ENCODE results near the gene SASH1. TPM values are rescaled to one million over a fixed set of nuclear protein-coding genes. Genes with fewer than 3 reads are reported as not detected.

The SASH1 gene
- total and polyA plus RNA-seq, 9 of the 15 experiments (the other 6 are each of a cell fraction or from before 2014, with no cell fraction given) = 0.35 to 3.5 (median 1.6) TPM

- no peak for FAIRE-seq
- Histone ChIP-seq H3K4me1 (replicated peaks in 1 of 2; ENCODE audit: control insufficient read depth in 2 of 2, insufficient read depth in 2 of 2, low read length in 2 of 2) (no peaks in the 10 kb centered on the region), H3K27me3 (ENCODE audit: control insufficient read depth in 2 of 2, insufficient read depth in 2 of 2, low read length in 2 of 2) (peaks cover 7 to 12% of the 10 kb centered on the region in 2 experiments), H3K9ac (ENCODE audit: insufficient read depth in 1 of 2, low read depth in 2 of 2, low read length in 2 of 2) (no peak overlapping the region), H3K9me1 (ENCODE audit: control insufficient read depth, insufficient read depth, low read length) (no peaks in the 10 kb centered on the region), H3K79me2 (ENCODE audit: control insufficient read depth, insufficient read depth, low read length) (no peaks in the 10 kb centered on the region), H3K36me3 (ENCODE audit: control insufficient read depth, insufficient read depth, low read length) (no peaks in the 10 kb centered on the region), H3K4me2 (ENCODE audit: insufficient read depth, low read length) (no peak overlapping the region), H4K20me1 (replicated peaks; ENCODE audit: control insufficient read depth, insufficient read depth, low read length) (no peaks in the 10 kb centered on the region), H3K27ac (ENCODE audit: extremely low read depth, low read depth, low read length) (no peak overlapping the region), H2AFZ (ENCODE audit: low read depth, low read length) (no peak overlapping the region), H3K9me3 (replicated peaks; ENCODE audit: control insufficient read depth, insufficient read depth, low read depth, low read length) (no peaks in the 10 kb centered on the region), H3K4me3 (no peak overlapping the region)
- no peak for ATAC-seq
- intact Hi-C loops (cut with micrococcal nuclease) = no loop called here
- 0% methylated on average over 1 of the region's 1 CpG for WGBS (ENCODE audit: insufficient coverage, low coverage, missing lambda C conversion rate)
- no peak for DNase-seq (ENCODE audit: extremely low read depth in 1 of 4, low spot score in 3 of 4)
- in situ Hi-C loops (cut with MboI) = loop anchor here (25.0 kb wide), 1 partner anchor 886 kb away; no protein-coding TSS in a partner anchor
- ChIA-PET CTCF (ENCODE audit: low intra/inter-chr PET ratio) (no interaction called here), POLR2A (interaction anchor here (0.7 kb wide), 1 partner anchor 85 kb away, joined by 3 read pairs; no protein-coding TSS in a partner anchor)
- BruUV-seq (replicated peaks) = no TSS peak
- TF ChIP-seq ZNF408 (CRISPR knock-in tag; IDR thresholded peaks at IDR 0.05; ENCODE audit: low read depth) (no peak), HNRNPH1 (optimal IDR thresholded peaks at IDR 0.05; ENCODE audit: low read depth, low read length) (no peak), POLR2H (tag; IDR thresholded peaks at IDR 0.05; ENCODE audit: low read depth) (no peak), MXI1 (IDR thresholded peaks at IDR 0.05; ENCODE audit: low read depth, low read length) (no peak), FOXP1 (CRISPR knock-in tag; IDR thresholded peaks at IDR 0.05) (no peak), KDM1A (IDR thresholded peaks at IDR 0.05) (no peak)
These were observed 208.6 kb downstream of the SASH1 start for GRCh38 chr6:148551226-148551625.

- no peaks in the 10 kb centered on the region for H3K9me3 ChIP-seq (replicated peaks; ENCODE audit: control insufficient read depth, insufficient read depth, low read depth, low read length)
- no peak overlapping the region for H3K4me2 ChIP-seq (ENCODE audit: insufficient read depth, low read length)
- ATAC-seq (no peak), FAIRE-seq (no peak), DNase-seq (ENCODE audit: extremely low read depth in 1 of 4, low spot score in 3 of 4) (no peak)
- ChIA-PET POLR2A (no interaction called here), CTCF (ENCODE audit: low intra/inter-chr PET ratio) (no interaction called here)
- in situ Hi-C loops (cut with MboI) (loop anchor here (25.0 kb wide), 1 partner anchor 881 kb away; no protein-coding TSS in a partner anchor), intact Hi-C loops (cut with micrococcal nuclease) (no loop called here)
- no TSS peak for BruUV-seq (replicated peaks)
- H2AFZ ChIP-seq (ENCODE audit: low read depth, low read length) = no peak overlapping the region
- TF ChIP-seq ZNF444 (CRISPR knock-in tag; IDR thresholded peaks at IDR 0.05) (no peak), GTF2E2 (tag; IDR thresholded peaks at IDR 0.05) (no peak), NFATC3 (IDR thresholded peaks at IDR 0.05) (no peak), SIN3B (IDR thresholded peaks at IDR 0.05; ENCODE audit: low read depth) (no peak), SMARCC2 (IDR thresholded peaks at IDR 0.05; ENCODE audit: low read depth) (no peak), JUND (IDR thresholded peaks at IDR 0.05; ENCODE audit: borderline replicate concordance, low read depth, low read length) (no peak), JUND (tag; IDR thresholded peaks at IDR 0.05; ENCODE audit: borderline replicate concordance, low read depth, low read length) (no peak), ARID3A (IDR thresholded peaks at IDR 0.05; ENCODE audit: borderline replicate concordance, low read depth, low read length) (no peak)
- peaks cover 0 to 6% of the 10 kb centered on the region in 2 experiments; a peak in 3 of 5 replicates for H3K4me1 ChIP-seq (replicated peaks in 1 of 2; ENCODE audit: control insufficient read depth in 2 of 2, insufficient read depth in 2 of 2, low read length in 2 of 2)
- no peaks in the 10 kb centered on the region; the same call in 1 of the 2 replicates for H4K20me1 ChIP-seq (replicated peaks; ENCODE audit: control insufficient read depth, insufficient read depth, low read length)
- no peak overlapping the region for H3K9ac ChIP-seq (ENCODE audit: insufficient read depth in 1 of 2, low read depth in 2 of 2, low read length in 2 of 2)
- H3K4me3 ChIP-seq = no peak overlapping the region
- no peak overlapping the region for H3K27ac ChIP-seq (ENCODE audit: extremely low read depth, low read depth, low read length)
- 0% methylated on average over 7 of the region's 7 CpGs for WGBS (ENCODE audit: insufficient coverage, low coverage, missing lambda C conversion rate)
- no peaks in the 10 kb centered on the region for H3K79me2 ChIP-seq (ENCODE audit: control insufficient read depth, insufficient read depth, low read length)
- peaks cover 27 to 48% of the 10 kb centered on the region in 2 experiments for H3K27me3 ChIP-seq (ENCODE audit: control insufficient read depth in 2 of 2, insufficient read depth in 2 of 2, low read length in 2 of 2)
- H3K36me3 ChIP-seq (ENCODE audit: control insufficient read depth, insufficient read depth, low read length) = no peaks in the 10 kb centered on the region
- H3K9me1 ChIP-seq (ENCODE audit: control insufficient read depth, insufficient read depth, low read length) = no peaks in the 10 kb centered on the region
These were observed 213.8 kb downstream of the SASH1 start for GRCh38 chr6:148556410-148556809.
